ENCODE results near the gene INSIG2.
"Not testable (repeated sequence)": the region's sequence is repeated elsewhere in the genome, so short reads cannot be mapped to it uniquely, and the experiment has no call there.

INSIG2 gene

GRCh38 chr2:118091631-118092030, 3.4 kb downstream of the INSIG2 start:
- POLR2A ChIA-PET = interaction anchor here (0.6 kb wide), 1 partner anchor 9 kb away, joined by 4 read pairs; no protein-coding TSS in a partner anchor
- CTCF ChIA-PET = interaction anchor here (1.0 to 1.3 kb wide), 3 partner anchors 10 to 29 kb away, joined by 3 to 4 read pairs (median 3); no protein-coding TSS in a partner anchor
- TF ChIP-seq, protein P1, sequence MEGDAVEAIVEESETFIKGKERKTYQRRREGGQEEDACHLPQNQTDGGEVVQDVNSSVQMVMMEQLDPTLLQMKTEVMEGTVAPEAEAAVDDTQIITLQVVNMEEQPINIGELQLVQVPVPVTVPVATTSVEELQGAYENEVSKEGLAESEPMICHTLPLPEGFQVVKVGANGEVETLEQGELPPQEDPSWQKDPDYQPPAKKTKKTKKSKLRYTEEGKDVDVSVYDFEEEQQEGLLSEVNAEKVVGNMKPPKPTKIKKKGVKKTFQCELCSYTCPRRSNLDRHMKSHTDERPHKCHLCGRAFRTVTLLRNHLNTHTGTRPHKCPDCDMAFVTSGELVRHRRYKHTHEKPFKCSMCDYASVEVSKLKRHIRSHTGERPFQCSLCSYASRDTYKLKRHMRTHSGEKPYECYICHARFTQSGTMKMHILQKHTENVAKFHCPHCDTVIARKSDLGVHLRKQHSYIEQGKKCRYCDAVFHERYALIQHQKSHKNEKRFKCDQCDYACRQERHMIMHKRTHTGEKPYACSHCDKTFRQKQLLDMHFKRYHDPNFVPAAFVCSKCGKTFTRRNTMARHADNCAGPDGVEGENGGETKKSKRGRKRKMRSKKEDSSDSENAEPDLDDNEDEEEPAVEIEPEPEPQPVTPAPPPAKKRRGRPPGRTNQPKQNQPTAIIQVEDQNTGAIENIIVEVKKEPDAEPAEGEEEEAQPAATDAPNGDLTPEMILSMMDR (IDR thresholded peaks at IDR 0.05; ENCODE audit: control extremely low read depth, extremely low read depth, low read depth, missing control alignments) = no peak
- no peak for DNase-seq (ENCODE audit: extremely low spot score)

GRCh38 chr2:118094102-118094501, 5.8 kb downstream of the INSIG2 start:
- POLR2A ChIA-PET = interaction anchor here (0.6 kb wide), 1 partner anchor 61 kb away, joined by 3 read pairs; no protein-coding TSS in a partner anchor

GRCh38 chr2:118094503-118094902, 6.2 kb downstream of the INSIG2 start:
- TF ChIP-seq, protein P1 (IDR thresholded peaks at IDR 0.05; ENCODE audit: control extremely low read depth, extremely low read depth, low read depth, missing control alignments) = no peak
- DNase-seq (ENCODE audit: extremely low spot score) = no peak
- POLR2A ChIA-PET = no interaction called here
- CTCF ChIA-PET = interaction anchor here (0.8 to 1.7 kb wide), 8 partner anchors 11 to 91 kb away, joined by 3 to 6 read pairs (median 4); no protein-coding TSS in a partner anchor

More at GRCh38 chr2:118094102-118094501, 5.8 kb downstream of the INSIG2 start:
- not testable (repeated sequence) for DNase-seq (ENCODE audit: extremely low spot score)
- CTCF ChIA-PET = interaction anchor here (1.3 to 1.7 kb wide), 7 partner anchors 11 to 91 kb away, joined by 3 to 6 read pairs (median 4); no protein-coding TSS in a partner anchor

GRCh38 chr2:118095610-118096009, 7.3 kb downstream of the INSIG2 start:
- ChIA-PET POLR2A (no interaction called here), CTCF (interaction anchor here (0.6 to 1.7 kb wide), 4 partner anchors 35 to 760 kb away, joined by 3 to 5 read pairs (median 4); no protein-coding TSS in a partner anchor)
- no peak for DNase-seq (ENCODE audit: extremely low spot score)
- TF ChIP-seq, protein P1 (IDR thresholded peaks at IDR 0.05; ENCODE audit: control extremely low read depth, extremely low read depth, low read depth, missing control alignments) = no peak

GRCh38 chr2:118097657-118098056, 9.4 kb downstream of the INSIG2 start:
- TF ChIP-seq, protein P1 (IDR thresholded peaks at IDR 0.05; ENCODE audit: control extremely low read depth, extremely low read depth, low read depth, missing control alignments) = no peak
- CTCF ChIA-PET = interaction anchor here (1.0 kb wide), 2 partner anchors 9 to 31 kb away, joined by 3 to 4 read pairs; partner anchors contain the start of gene INSIG2
- POLR2A ChIA-PET = no interaction called here
- no peak for DNase-seq (ENCODE audit: extremely low spot score)

DNA sequence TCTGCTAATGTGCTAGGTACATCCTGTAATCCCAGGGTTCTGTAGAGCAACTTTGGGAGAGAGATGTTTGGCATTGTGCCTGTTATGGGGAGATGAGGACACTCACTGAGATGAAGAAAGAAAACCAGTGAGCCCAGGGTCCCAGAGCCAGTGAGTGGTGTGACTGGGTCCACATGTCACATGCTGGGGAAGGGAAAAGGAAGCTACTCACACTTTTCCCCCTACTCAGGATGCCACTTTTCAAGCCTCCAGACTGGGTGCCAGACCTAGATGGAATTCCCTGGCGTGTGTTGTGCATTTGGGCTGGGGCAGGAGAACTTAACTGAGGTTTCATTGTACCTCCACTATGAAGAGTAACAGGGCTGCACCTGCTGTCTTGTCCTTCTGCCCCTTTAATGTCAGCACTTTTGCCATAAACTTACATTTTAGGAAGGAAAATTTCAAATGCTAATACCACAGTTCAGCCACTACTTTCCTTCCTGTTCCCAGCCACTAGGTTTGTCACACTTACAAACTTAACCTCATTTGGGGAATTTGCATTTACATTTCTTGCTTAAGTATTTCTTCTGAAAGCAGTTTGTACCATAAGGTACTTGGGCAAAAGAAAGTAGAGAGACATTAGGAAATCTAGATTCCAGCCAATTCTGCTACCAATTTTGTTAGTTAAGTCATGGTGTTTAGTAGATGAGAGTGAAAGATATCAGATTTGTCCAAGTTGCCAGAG, 10.2 kb downstream of the INSIG2 start:
- TF ChIP-seq, protein P1 (IDR thresholded peaks at IDR 0.05; ENCODE audit: control extremely low read depth, extremely low read depth, low read depth, missing control alignments) = no peak
- no peak for DNase-seq (ENCODE audit: extremely low spot score)
- POLR2A ChIA-PET = no interaction called here
- CTCF ChIA-PET = interaction anchor here (1.0 kb wide), 2 partner anchors 10 to 31 kb away, joined by 3 to 4 read pairs; partner anchors contain the start of gene INSIG2

Data from GM10248 (cell line).